Rectal smooth muscle tissue (tissue), 1 donor: ENCODE data around the gene KLK2.

ENCODE experiments used
- H3K27ac ChIP-seq: one replicate; pipeline ENCODE4 v1.7.0; 2013; ENCODE audit warnings: low read depth, low read length, inconsistent platforms
- H3K27me3 ChIP-seq: one replicate; pipeline ENCODE4 v1.7.0; 2013; ENCODE audit warnings: low read length; ENCODE audit not compliant: control insufficient read depth, insufficient read depth
- H3K36me3 ChIP-seq: one replicate; pipeline ENCODE4 v1.7.0; 2013; ENCODE audit warnings: low read length; ENCODE audit not compliant: control insufficient read depth, insufficient read depth
- H3K4me1 ChIP-seq: one replicate; pipeline ENCODE4 v1.7.0; 2013; ENCODE audit warnings: low read length; ENCODE audit not compliant: control insufficient read depth, insufficient read depth
- H3K4me3 ChIP-seq: one replicate; pipeline ENCODE4 v1.7.0; 2013; ENCODE audit warnings: low read length
- H3K9ac ChIP-seq: one replicate; pipeline ENCODE4 v1.7.0; 2013; ENCODE audit warnings: low read length

The KLK2 gene

GRCh38 chr19:50836543-50837195 is 36.6 kb upstream of the KLK2 start:
- Histone ChIP-seq H3K27me3 (peaks cover 7% of the 10 kb centered on the region), H3K27ac (no peak overlapping the region)

DNA sequence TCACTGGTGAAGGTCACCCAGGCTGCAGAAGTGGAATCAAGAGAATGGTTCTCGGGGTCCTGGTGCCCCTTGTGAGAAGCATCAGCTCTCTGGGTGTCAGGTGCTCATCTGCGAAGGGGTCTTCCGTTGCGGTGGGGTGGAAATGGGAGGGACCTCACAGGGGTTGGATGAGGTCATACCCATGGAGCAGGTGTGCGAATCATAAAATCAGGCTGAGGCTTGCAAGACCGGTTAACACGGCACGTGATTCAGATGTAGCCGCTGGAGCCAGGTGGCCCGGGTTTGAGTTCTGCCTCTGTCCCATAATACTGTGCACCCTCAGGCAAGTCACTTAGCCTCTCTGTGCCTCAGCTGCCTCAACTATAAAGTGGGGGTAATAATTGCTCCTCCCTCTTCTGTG is 35.9 kb upstream of the KLK2 start:
- no peak overlapping the region for H3K4me3 ChIP-seq
- peaks cover 7% of the 10 kb centered on the region for H3K27me3 ChIP-seq
- no peak overlapping the region for H3K27ac ChIP-seq
- peaks cover 2% of the 10 kb centered on the region for H3K4me1 ChIP-seq
- H3K9ac ChIP-seq = no peak overlapping the region
- no peaks in the 10 kb centered on the region for H3K36me3 ChIP-seq

More at GRCh38 chr19:50836543-50837195, 36.6 kb upstream of the KLK2 start:
- no peak overlapping the region for H3K4me3 ChIP-seq
- no peaks in the 10 kb centered on the region for H3K36me3 ChIP-seq
- peaks cover 2% of the 10 kb centered on the region for H3K4me1 ChIP-seq
- no peak overlapping the region for H3K9ac ChIP-seq

DNA sequence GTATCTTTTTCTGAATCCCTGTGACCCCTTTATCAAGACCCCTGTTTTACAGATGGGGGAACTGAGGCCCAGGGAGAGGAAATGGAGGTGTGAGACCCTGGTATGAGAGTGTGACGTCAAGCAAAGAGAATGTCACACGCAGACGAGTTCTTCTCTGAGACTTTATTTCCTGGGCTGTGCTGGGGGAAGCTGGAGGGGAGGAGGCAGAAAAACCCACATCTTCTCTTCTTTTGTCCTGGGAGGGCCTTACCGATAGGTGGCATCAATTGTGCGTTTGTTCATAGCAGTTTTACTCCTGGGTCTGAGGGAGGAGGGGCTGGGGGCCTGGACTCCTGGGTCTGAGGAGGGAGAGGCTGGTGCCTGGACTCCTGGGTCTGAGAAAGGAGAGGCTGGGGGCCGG is 35.0 kb upstream of the KLK2 start:
- peaks cover 7% of the 10 kb centered on the region for H3K27me3 ChIP-seq

DNA sequence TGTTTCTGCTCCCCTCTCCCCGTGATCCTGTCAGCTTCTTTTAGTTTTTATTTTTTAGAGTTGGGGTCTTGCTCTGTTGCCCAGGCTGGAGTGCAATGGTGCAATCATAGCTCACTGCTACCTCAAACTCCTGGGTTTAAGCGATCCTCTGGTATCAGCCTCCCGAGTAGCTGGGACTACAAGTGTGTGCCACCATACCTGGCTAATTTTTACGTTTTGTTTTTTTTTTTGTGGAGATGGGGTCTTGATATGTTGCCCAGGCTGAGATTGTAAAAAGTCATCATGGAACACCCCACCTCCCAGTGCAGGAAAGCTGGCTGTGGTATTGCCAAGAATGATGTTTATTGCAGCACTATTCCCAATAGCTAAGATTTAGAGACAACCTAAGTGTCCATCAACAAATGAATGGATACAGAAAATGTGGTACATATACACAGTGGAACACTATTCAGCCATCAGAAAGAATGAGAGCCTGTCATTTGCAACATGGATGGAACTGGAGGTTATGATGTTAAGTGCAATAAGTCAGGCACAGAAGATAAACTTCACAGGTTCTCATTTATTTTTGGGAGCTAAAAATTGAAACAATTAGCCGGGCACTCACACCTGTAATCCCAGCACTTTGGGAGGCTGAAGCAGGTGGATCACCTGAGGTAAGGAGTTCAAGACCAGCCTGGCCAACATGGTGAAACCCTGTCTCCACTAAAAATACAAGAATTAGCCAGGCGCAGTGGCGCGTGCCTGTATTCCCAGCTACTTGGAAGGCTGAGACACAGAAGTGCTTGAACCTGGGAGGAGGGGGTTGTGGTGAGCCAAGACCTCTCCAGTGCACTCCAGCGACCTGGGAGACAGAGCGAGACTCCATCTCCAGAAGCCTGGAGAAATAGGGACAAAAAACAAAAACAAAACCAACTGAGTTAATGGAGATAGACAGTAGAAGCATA is 33.3 kb upstream of the KLK2 start:
- Histone ChIP-seq H3K9ac (no peak overlapping the region), H3K4me3 (no peak overlapping the region), H3K27me3 (peaks cover 10% of the 10 kb centered on the region), H3K27ac (no peak overlapping the region), H3K36me3 (no peaks in the 10 kb centered on the region), H3K4me1 (peaks cover 2% of the 10 kb centered on the region)

More for the DNA sequence above, 35.0 kb upstream of the KLK2 start:
- H3K4me3 ChIP-seq = no peak overlapping the region
- no peak overlapping the region for H3K9ac ChIP-seq
- no peak overlapping the region for H3K27ac ChIP-seq
- peaks cover 2% of the 10 kb centered on the region for H3K4me1 ChIP-seq
- H3K36me3 ChIP-seq = no peaks in the 10 kb centered on the region

GRCh38 chr19:50842130-50842529 is 31.1 kb upstream of the KLK2 start:
- H3K4me1 ChIP-seq = no peaks in the 10 kb centered on the region
- no peaks in the 10 kb centered on the region for H3K36me3 ChIP-seq
- peaks cover 4% of the 10 kb centered on the region for H3K27me3 ChIP-seq
- no peak overlapping the region for H3K27ac ChIP-seq
- H3K4me3 ChIP-seq = no peak overlapping the region
- H3K9ac ChIP-seq = no peak overlapping the region

- no peak overlapping the region for H3K9ac ChIP-seq
- no peaks in the 10 kb centered on the region for H3K4me1 ChIP-seq
- H3K36me3 ChIP-seq = no peaks in the 10 kb centered on the region
- H3K27me3 ChIP-seq = peaks cover 4% of the 10 kb centered on the region
- no peak overlapping the region for H3K4me3 ChIP-seq
- no peak overlapping the region for H3K27ac ChIP-seq
Observed at GRCh38 chr19:50843205-50843604, 30.0 kb upstream of the KLK2 start.

GRCh38 chr19:50843701-50844221 is 29.5 kb upstream of the KLK2 start:
- H3K4me3 ChIP-seq = no peak overlapping the region
- peaks cover 4% of the 10 kb centered on the region for H3K27me3 ChIP-seq
- no peak overlapping the region for H3K9ac ChIP-seq
- no peaks in the 10 kb centered on the region for H3K4me1 ChIP-seq
- no peak overlapping the region for H3K27ac ChIP-seq
- no peaks in the 10 kb centered on the region for H3K36me3 ChIP-seq

GRCh38 chr19:50844296-50844935 is 28.8 kb upstream of the KLK2 start:
- H3K4me1 ChIP-seq = no peaks in the 10 kb centered on the region
- H3K27ac ChIP-seq = no peak overlapping the region
- H3K9ac ChIP-seq = no peak overlapping the region
- peaks cover 4% of the 10 kb centered on the region for H3K27me3 ChIP-seq
- H3K36me3 ChIP-seq = no peaks in the 10 kb centered on the region
- H3K4me3 ChIP-seq = no peak overlapping the region

DNA sequence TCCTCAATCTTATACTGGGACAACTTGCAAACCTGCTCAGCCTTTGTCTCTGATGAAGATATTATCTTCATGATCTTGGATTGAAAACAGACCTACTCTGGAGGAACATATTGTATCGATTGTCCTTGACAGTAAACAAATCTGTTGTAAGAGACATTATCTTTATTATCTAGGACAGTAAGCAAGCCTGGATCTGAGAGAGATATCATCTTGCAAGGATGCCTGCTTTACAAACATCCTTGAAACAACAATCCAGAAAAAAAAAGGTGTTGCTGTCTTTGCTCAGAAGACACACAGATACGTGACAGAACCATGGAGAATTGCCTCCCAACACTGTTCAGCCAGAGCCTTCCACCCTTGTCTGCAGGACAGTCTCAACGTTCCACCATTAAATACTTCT is 22.5 kb upstream of the KLK2 start:
- Histone ChIP-seq H3K4me1 (no peaks in the 10 kb centered on the region), H3K4me3 (no peak overlapping the region), H3K27me3 (no peaks in the 10 kb centered on the region), H3K27ac (no peak overlapping the region), H3K9ac (no peak overlapping the region), H3K36me3 (no peaks in the 10 kb centered on the region)

DNA sequence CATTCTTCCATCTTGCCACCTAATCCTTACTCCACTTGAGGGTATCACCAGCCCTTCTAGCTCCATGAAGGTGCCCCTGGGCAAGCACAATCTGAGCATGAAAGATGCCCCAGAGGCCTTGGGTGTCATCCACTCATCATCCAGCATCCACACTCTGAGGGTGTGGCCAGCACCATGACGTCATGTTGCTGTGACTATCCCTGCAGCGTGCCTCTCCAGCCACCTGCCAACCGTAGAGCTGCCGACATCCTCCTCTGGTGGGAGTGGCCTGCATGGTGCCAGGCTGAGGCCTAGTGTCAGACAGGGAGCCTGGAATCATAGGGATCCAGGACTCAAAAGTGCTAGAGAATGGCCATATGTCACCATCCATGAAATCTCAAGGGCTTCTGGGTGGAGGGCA is 21.6 kb upstream of the KLK2 start:
- Histone ChIP-seq H3K4me1 (no peaks in the 10 kb centered on the region), H3K9ac (no peak overlapping the region), H3K36me3 (no peaks in the 10 kb centered on the region), H3K27ac (no peak overlapping the region), H3K27me3 (no peaks in the 10 kb centered on the region), H3K4me3 (no peak overlapping the region)

DNA sequence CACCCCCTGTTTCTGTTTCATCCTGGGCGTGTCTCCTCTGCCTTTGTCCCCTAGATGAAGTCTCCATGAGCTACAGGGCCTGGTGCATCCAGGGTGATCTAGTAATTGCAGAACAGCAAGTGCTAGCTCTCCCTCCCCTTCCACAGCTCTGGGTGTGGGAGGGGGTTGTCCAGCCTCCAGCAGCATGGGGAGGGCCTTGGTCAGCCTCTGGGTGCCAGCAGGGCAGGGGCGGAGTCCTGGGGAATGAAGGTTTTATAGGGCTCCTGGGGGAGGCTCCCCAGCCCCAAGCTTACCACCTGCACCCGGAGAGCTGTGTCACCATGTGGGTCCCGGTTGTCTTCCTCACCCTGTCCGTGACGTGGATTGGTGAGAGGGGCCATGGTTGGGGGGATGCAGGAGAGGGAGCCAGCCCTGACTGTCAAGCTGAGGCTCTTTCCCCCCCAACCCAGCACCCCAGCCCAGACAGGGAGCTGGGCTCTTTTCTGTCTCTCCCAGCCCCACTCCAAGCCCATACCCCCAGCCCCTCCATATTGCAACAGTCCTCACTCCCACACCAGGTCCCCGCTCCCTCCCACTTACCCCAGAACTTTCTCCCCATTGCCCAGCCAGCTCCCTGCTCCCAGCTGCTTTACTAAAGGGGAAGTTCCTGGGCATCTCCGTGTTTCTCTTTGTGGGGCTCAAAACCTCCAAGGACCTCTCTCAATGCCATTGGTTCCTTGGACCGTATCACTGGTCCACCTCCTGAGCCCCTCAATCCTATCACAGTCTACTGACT is 18.4 kb upstream of the KLK2 start, which contains the start of gene KLK3:
Gene KLK3, plus strand, starts transcription at position 280 of the 775 bp plus-strand sequence. Its CDS starts 41 bp downstream, at position 321.
- Histone ChIP-seq H3K36me3 (no peaks in the 10 kb centered on the region), H3K27ac (no peak within 1 kb of the TSS), H3K27me3 (peaks cover 3% of the 10 kb centered on the region), H3K4me3 (no peak within 1 kb of the TSS), H3K9ac (no peak within 1 kb of the TSS), H3K4me1 (no peaks in the 10 kb centered on the region)
